ENCODE results near the gene POP4. TPM values are rescaled to one million over a fixed set of nuclear protein-coding genes. Genes with fewer than 3 reads are reported as not detected.

Gene POP4
- total and polyA plus RNA-seq, 11 donors, result 41.2 to 157 (median 52.2) TPM

GRCh38 chr19:29639086-29639485, 33.0 kb downstream of the POP4 start:
- intact Hi-C loops (cut with DNase I), result no loop called here
- Histone ChIP-seq H3K27ac (no peak overlapping the region), H3K27me3 (no peaks in the 10 kb centered on the region), H3K4me3 (no peak overlapping the region), H3K4me1 (peaks cover 0 to 4% (median 0%) of the 10 kb centered on the region in 12 donors), H3K9me3 (peaks cover 0 to under 1% (median 0%) of the 10 kb centered on the region in 12 donors), H3K36me3 (no peaks in the 10 kb centered on the region)
- TF ChIP-seq CTCF (IDR thresholded peaks at IDR 0.05) (no peak), POLR2A (IDR thresholded peaks at IDR 0.05) (no peak)
- ATAC-seq (no peak), DNase-seq (no peak)
- WGBS, 4 donors, result 89 to 93% (median 91%) methylated on average over 8 of the region's 8 CpGs

- DNase-seq (no peak), ATAC-seq (no peak)
- intact Hi-C loops (cut with DNase I), result no loop called here
- TF ChIP-seq POLR2A (IDR thresholded peaks at IDR 0.05) (no peak), CTCF (IDR thresholded peaks at IDR 0.05) (no peak)
- 89 to 95% (median 91%) methylated on average over 12 of the region's 12 CpGs for WGBS, 4 donors
- Histone ChIP-seq H3K4me3 (no peak overlapping the region), H3K4me1 (peaks cover 0 to 10% (median 4%) of the 10 kb centered on the region in 12 donors), H3K9me3 (no peaks in the 10 kb centered on the region), H3K27me3 (no peaks in the 10 kb centered on the region), H3K27ac (no peak overlapping the region), H3K36me3 (no peaks in the 10 kb centered on the region)
These were observed 34.1 kb downstream of the POP4 start for GRCh38 chr19:29640231-29640630.

- ATAC-seq (no peak), DNase-seq (no peak)
- H3K36me3 ChIP-seq, result no peaks in the 10 kb centered on the region
- no peaks in the 10 kb centered on the region for H3K27me3 ChIP-seq
- H3K4me1 ChIP-seq, result peaks cover 3 to 23% (median 14%) of the 10 kb centered on the region in 12 donors
- no peak for TF ChIP-seq POLR2A (IDR thresholded peaks at IDR 0.05)
- TF ChIP-seq CTCF (IDR thresholded peaks at IDR 0.05), result no peak
- no peak overlapping the region for H3K27ac ChIP-seq
- 75 to 82% (median 77%) methylated on average over 2 of the region's 2 CpGs for WGBS, 4 donors
- no peak overlapping the region for H3K4me3 ChIP-seq
- intact Hi-C loops (cut with DNase I), result no loop called here
- H3K9me3 ChIP-seq, result no peaks in the 10 kb centered on the region
These were observed 35.5 kb downstream of the POP4 start for GRCh38 chr19:29641597-29641996.

DNA sequence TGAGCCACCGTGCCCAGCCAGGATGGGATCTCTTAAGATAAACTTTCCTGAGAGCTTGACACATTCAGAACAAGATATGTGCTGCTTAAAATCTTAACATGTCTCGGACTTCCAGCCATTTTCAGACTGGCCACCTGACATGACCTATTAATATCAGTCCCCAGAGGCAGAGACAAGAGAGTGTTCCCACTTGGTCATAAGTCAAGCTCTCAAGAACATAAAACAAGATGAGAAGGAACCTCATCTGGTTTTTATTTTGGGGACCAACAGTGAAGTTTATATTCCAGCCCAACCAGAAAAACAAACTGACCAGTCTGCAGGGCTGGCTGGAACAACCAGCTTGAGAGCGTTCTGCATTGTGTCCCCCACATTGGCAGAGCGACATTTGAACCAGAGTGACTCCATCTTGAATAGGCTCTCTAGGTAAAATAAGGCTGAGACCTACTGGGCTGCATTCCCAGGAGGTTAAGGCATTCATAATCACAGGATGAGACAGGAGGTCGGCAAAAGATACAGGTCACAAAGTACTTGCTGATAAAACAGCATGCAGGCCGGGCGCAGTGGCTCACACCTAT, 37.4 kb downstream of the POP4 start:
- Histone ChIP-seq H3K27ac (no peak overlapping the region), H3K4me3 (no peak overlapping the region), H3K4me1 (peaks cover 3 to 23% (median 14%) of the 10 kb centered on the region in 12 donors), H3K27me3 (no peaks in the 10 kb centered on the region), H3K36me3 (no peaks in the 10 kb centered on the region), H3K9me3 (no peaks in the 10 kb centered on the region)
- WGBS, 4 donors, result 57 to 67% (median 64%) methylated on average over 7 of the region's 7 CpGs
- DNase-seq, result no peak
- no peak for ATAC-seq
- intact Hi-C loops (cut with DNase I), result no loop called here
- TF ChIP-seq CTCF (IDR thresholded peaks at IDR 0.05) (no peak), POLR2A (IDR thresholded peaks at IDR 0.05) (no peak)
